Muscle of leg (tissue), 11 donors: ENCODE measurements around the gene FMN1. TPM values are rescaled to one million over a fixed set of nuclear protein-coding genes. Genes with fewer than 3 reads are reported as not detected.

Experiments
- DNase-seq: peaks from one replicate; pipeline ENCODE4 v3.0.0; 2013
- H3K27ac ChIP-seq: one replicate; pipeline ENCODE4 v1.5.1; 2013; ENCODE audit warnings: mild to moderate bottlenecking, low read length, control low read depth
- H3K27me3 ChIP-seq: one replicate; pipeline ENCODE4 v1.6.1; 2013; ENCODE audit warnings: low read length; ENCODE audit not compliant: control insufficient read depth, insufficient read depth
- H3K36me3 ChIP-seq: one replicate; pipeline ENCODE4 v1.6.1; 2013; ENCODE audit warnings: low read length; ENCODE audit not compliant: control insufficient read depth, insufficient read depth
- H3K4me1 ChIP-seq: one replicate; pipeline ENCODE4 v1.6.1; 2013; ENCODE audit warnings: low read length; ENCODE audit not compliant: control insufficient read depth, insufficient read depth
- H3K4me3 ChIP-seq: one replicate; pipeline ENCODE4 v1.5.1; 2013; ENCODE audit warnings: low read length, control low read depth
- H3K9me3 ChIP-seq: replicated peaks from 2 replicates; pipeline ENCODE4 v1.6.1; 2013; ENCODE audit warnings: low read depth, low read length; ENCODE audit not compliant: control insufficient read depth
- WGBS: methylation state at CpG from one replicate; pipeline ENCODE4 v1.1.5; 2013; ENCODE audit warnings: missing lambda C conversion rate; ENCODE audit not compliant: insufficient coverage; 5-methylcytosine and 5-hydroxymethylcytosine counted together
- polyA plus RNA-seq, 8 donors: library from polyadenylated mRNA; unstranded; fragments of 120-200 nt; gene quantifications; one replicate each; pipeline versions ENCODE4 v1.2.1 to v1.2.3, GENCODE V29; 2013; ENCODE audit warnings: inconsistent platforms in 1 of 8, low replicate concordance in 1 of 8; ENCODE audit not compliant: insufficient read length in 8 of 8, insufficient read depth in 1 of 8
- total RNA-seq: library from RNA; stranded (reverse); fragments of 120-200 nt; gene quantifications from one replicate; pipeline ENCODE4 v1.2.4, GENCODE V29; 2013

The FMN1 gene
- total and polyA plus RNA-seq, 9 donors = 0.50 to 3.5 (median 1.0) TPM

- no peaks in the 10 kb centered on the region for H3K4me1 ChIP-seq
- H3K9me3 ChIP-seq = no peaks in the 10 kb centered on the region
- H3K27ac ChIP-seq = no peak overlapping the region
- no CpG with 5 or more reads among the region's 4 CpGs for WGBS
- no peak overlapping the region for H3K4me3 ChIP-seq
- H3K36me3 ChIP-seq = no peaks in the 10 kb centered on the region
- H3K27me3 ChIP-seq = no peaks in the 10 kb centered on the region
- DNase-seq = no peak
Measured at GRCh38 chr15:32737304-32737703, 457.2 kb downstream of the FMN1 start.

- H3K9me3 ChIP-seq = no peaks in the 10 kb centered on the region
- H3K27me3 ChIP-seq = no peaks in the 10 kb centered on the region
- no peak overlapping the region for H3K27ac ChIP-seq
- H3K4me3 ChIP-seq = no peak overlapping the region
- 80% methylated on average over 1 of the region's 2 CpGs for WGBS
- H3K36me3 ChIP-seq = no peaks in the 10 kb centered on the region
- H3K4me1 ChIP-seq = no peaks in the 10 kb centered on the region
- DNase-seq = no peak
Measured at GRCh38 chr15:32736701-32737061, 457.8 kb downstream of the FMN1 start.

- Histone ChIP-seq H3K4me1 (no peaks in the 10 kb centered on the region), H3K9me3 (no peaks in the 10 kb centered on the region), H3K4me3 (no peak overlapping the region), H3K27me3 (peaks cover under 1% of the 10 kb centered on the region), H3K27ac (no peak overlapping the region), H3K36me3 (no peaks in the 10 kb centered on the region)
- WGBS = no CpG with 5 or more reads among the region's 2 CpGs
- no peak for DNase-seq
Measured at GRCh38 chr15:32735989-32736700, 458.4 kb downstream of the FMN1 start.

GRCh38 chr15:32733281-32733680 is 461.2 kb downstream of the FMN1 start:
- no peaks in the 10 kb centered on the region for H3K9me3 ChIP-seq
- no peaks in the 10 kb centered on the region for H3K36me3 ChIP-seq
- no peaks in the 10 kb centered on the region for H3K4me1 ChIP-seq
- no CpG with 5 or more reads among the region's 3 CpGs for WGBS
- no peak overlapping the region for H3K27ac ChIP-seq
- peaks cover 7% of the 10 kb centered on the region for H3K27me3 ChIP-seq
- DNase-seq = no peak
- no peak overlapping the region for H3K4me3 ChIP-seq

GRCh38 chr15:32732574-32733157 is 461.8 kb downstream of the FMN1 start:
- DNase-seq = no peak
- Histone ChIP-seq H3K36me3 (no peaks in the 10 kb centered on the region), H3K27me3 (peaks cover 7% of the 10 kb centered on the region), H3K4me1 (no peaks in the 10 kb centered on the region), H3K4me3 (no peak overlapping the region), H3K27ac (no peak overlapping the region), H3K9me3 (no peaks in the 10 kb centered on the region)
- WGBS = 55% methylated on average over 3 of the region's 6 CpGs

- no peaks in the 10 kb centered on the region for H3K4me1 ChIP-seq
- H3K4me3 ChIP-seq = no peak overlapping the region
- WGBS = 45% methylated on average over 20 of the region's 27 CpGs
- H3K36me3 ChIP-seq = no peaks in the 10 kb centered on the region
- no peak overlapping the region for H3K27ac ChIP-seq
- H3K9me3 ChIP-seq = no peaks in the 10 kb centered on the region
- peaks cover 7% of the 10 kb centered on the region for H3K27me3 ChIP-seq
- DNase-seq = no peak
Measured at GRCh38 chr15:32730677-32731654, 463.5 kb downstream of the FMN1 start.

- H3K9me3 ChIP-seq = no peaks in the 10 kb centered on the region
- no peaks in the 10 kb centered on the region for H3K4me1 ChIP-seq
- H3K4me3 ChIP-seq = no peak overlapping the region
- H3K27me3 ChIP-seq = peaks cover 7% of the 10 kb centered on the region
- WGBS = 90% methylated on average over 5 of the region's 10 CpGs
- DNase-seq = no peak
- H3K27ac ChIP-seq = no peak overlapping the region
- H3K36me3 ChIP-seq = no peaks in the 10 kb centered on the region
Measured at GRCh38 chr15:32729700-32730395, 464.7 kb downstream of the FMN1 start.

GRCh38 chr15:32723171-32723948 is 471.2 kb downstream of the FMN1 start:
- no CpG with 5 or more reads among the region's 2 CpGs for WGBS
- H3K4me3 ChIP-seq = no peak overlapping the region
- H3K4me1 ChIP-seq = peaks cover 7% of the 10 kb centered on the region
- no peaks in the 10 kb centered on the region for H3K9me3 ChIP-seq
- no peaks in the 10 kb centered on the region for H3K36me3 ChIP-seq
- H3K27ac ChIP-seq = no peak overlapping the region
- peaks cover 36% of the 10 kb centered on the region for H3K27me3 ChIP-seq
- DNase-seq = no peak

- Histone ChIP-seq H3K4me3 (no peak overlapping the region), H3K27me3 (peaks cover 47% of the 10 kb centered on the region)
Measured at GRCh38 chr15:32722136-32722535, 472.4 kb downstream of the FMN1 start.

More at GRCh38 chr15:32722136-32722535, 472.4 kb downstream of the FMN1 start:
- Histone ChIP-seq H3K4me1 (peaks cover 16% of the 10 kb centered on the region), H3K27ac (no peak overlapping the region), H3K36me3 (no peaks in the 10 kb centered on the region), H3K9me3 (no peaks in the 10 kb centered on the region)
- no peak for DNase-seq
